ENCODE measurements around the gene STK31.
"Not testable (repeated sequence)": the region's sequence is repeated elsewhere in the genome, so short reads cannot be mapped to it uniquely, and the experiment has no call there.

Gene STK31

DNA sequence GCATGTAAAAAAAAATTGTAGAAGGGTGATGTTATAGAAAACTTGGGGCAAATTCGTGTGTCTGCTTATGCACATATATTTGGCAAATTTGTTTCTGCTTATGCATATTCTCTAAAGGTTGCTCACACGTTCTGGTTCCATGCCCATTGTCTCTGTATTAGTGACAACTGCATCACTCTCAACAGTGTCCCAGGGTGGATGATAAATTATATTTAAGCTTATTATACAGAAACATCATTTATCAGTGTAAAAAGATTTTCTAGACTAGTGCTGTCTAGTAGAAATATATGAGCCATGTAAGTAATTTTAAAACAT is 4.1 kb downstream of the STK31 start:
- no peak for DNase-seq (ENCODE audit: low read depth)

DNA sequence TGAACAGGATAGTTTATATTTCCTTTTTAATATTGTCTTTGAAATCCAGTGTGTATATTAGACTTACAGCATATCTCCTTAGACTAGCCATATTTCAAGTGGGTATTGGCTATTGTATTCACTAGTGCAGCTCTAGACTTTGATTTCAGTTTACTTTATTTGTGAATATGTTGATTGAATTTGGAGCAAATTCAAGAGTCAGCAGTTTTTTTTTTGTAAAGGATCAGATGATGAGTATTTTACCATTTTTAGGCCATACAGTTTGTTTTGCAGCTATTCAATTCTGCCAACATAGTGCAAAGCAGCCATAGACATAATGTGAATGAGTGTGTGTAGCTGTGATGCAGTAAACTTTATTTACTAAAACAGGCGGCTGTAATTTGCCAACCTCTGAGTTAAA is 4.6 kb downstream of the STK31 start:
- DNase-seq (ENCODE audit: low read depth), result no peak

GRCh38 chr7:23715099-23715498 is 5.1 kb downstream of the STK31 start:
- DNase-seq (ENCODE audit: low read depth), result no peak

- DNase-seq (ENCODE audit: low read depth), result no peak
Observed at GRCh38 chr7:23717788-23718187, 7.8 kb downstream of the STK31 start.

- peak; percentile 79 for DNase-seq (ENCODE audit: low read depth)
Observed at GRCh38 chr7:23721456-23721855, 11.4 kb downstream of the STK31 start.

- DNase-seq (ENCODE audit: low read depth), result not testable (repeated sequence)
Observed at GRCh38 chr7:23722587-23723216, 12.7 kb downstream of the STK31 start.

DNA sequence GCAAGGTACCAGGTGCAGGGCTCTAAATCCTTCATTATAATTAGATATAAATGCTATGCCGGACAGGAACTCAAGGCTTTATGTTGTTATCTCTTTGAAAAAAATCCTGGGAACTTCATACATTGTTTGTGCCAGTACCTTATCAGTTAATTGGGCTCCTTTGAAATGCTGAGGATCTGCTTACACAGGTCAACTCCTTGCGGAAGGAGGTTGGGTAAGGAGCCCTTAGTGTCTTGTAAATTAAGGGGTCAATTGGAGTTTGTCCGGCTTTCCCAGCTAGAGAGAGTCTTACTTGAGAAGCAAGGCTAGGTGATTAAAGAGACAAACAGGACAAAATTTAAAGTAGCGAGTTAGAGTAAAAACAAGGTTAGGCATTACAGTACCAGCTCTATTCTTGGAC is 14.1 kb downstream of the STK31 start:
- DNase-seq (ENCODE audit: low read depth), result not testable (repeated sequence)

GRCh38 chr7:23742051-23742450 is 32.0 kb downstream of the STK31 start:
- DNase-seq (ENCODE audit: low read depth), result no peak

- DNase-seq (ENCODE audit: low read depth), result no peak
Observed at GRCh38 chr7:23743226-23743625, 33.2 kb downstream of the STK31 start.

- DNase-seq (ENCODE audit: low read depth), result no peak
Observed at GRCh38 chr7:23746629-23747028, 36.6 kb downstream of the STK31 start.

- no peak for DNase-seq (ENCODE audit: low read depth)
Observed at GRCh38 chr7:23751852-23752251, 41.8 kb downstream of the STK31 start.

- not testable (repeated sequence) for DNase-seq (ENCODE audit: low read depth)
Observed at GRCh38 chr7:23758839-23759238, 48.8 kb downstream of the STK31 start.

DNA sequence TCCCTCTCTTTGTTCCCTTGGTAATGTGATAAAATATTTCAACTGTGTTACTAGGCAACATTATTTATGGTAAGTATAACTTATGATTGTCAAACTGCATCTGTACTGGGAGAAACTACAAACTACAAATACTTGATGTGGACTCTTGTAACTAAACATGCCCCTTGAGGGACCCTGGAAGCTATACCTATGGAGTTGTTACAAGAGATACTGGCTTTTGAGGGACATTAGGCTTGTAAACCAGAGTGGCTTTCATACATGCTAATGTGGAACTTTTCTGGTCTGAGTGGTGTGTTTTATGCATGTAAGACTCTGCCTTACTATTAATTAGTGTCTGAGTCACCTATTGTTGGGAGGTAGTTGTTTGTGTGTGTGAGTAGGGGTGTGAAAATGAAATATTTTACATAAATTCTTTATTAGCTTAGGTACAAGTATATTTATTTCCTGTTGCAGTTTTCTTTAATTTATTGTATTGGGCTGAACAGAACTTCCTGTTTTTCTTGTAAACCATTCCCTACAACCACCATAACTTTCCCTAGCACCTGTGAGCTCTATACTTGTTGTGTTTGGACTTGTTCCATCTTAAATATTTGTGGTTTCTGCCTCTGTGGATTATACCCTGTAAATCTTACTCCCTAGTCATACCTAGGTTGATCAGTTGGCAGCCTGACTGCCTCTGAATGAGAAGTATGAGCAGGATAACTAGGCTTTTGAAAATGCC is 49.8 kb downstream of the STK31 start:
- DNase-seq (ENCODE audit: low read depth), result peak; percentile 76

DNA sequence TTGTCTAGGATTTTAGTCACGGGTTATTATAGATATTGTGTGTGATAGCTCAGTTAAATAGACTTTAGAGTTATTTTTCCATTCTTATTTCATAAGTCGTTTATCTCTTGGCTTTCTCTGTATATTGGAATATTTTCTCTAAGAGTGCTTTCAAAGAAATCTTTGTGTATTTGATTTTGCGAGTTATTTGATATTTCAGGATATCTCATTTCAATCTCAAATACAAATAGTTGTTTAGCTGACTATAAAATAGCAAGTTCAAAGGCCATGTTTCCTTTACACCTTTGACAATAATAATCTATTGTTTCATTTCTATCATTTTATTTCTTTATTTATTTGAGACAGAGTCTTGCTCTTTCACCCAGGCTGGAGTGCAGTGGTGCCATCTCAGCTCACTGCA is 55.9 kb downstream of the STK31 start:
- no peak for DNase-seq (ENCODE audit: low read depth)

DNA sequence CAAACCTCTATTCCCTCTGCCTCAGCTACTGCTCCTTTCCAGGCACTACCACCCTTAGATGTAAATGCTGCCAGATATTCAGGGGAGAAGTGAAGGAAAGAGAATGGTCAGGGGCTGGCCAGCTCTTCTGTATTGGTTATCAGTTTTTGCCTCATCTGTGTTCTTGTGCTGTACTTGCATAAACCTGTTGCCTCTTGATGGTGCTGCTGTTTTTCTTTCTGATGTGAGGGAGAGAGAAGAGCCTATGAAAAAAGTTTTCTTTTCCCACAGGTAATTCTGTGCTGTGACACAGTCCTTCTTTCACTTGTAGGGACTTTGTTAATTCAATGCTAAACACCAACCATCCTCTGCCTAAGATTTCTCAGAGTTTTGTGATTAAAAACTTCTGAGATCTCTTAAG is 57.5 kb downstream of the STK31 start:
- no peak for DNase-seq (ENCODE audit: low read depth)

GRCh38 chr7:23768022-23768421 is 58.0 kb downstream of the STK31 start:
- DNase-seq (ENCODE audit: low read depth), result no peak

DNA sequence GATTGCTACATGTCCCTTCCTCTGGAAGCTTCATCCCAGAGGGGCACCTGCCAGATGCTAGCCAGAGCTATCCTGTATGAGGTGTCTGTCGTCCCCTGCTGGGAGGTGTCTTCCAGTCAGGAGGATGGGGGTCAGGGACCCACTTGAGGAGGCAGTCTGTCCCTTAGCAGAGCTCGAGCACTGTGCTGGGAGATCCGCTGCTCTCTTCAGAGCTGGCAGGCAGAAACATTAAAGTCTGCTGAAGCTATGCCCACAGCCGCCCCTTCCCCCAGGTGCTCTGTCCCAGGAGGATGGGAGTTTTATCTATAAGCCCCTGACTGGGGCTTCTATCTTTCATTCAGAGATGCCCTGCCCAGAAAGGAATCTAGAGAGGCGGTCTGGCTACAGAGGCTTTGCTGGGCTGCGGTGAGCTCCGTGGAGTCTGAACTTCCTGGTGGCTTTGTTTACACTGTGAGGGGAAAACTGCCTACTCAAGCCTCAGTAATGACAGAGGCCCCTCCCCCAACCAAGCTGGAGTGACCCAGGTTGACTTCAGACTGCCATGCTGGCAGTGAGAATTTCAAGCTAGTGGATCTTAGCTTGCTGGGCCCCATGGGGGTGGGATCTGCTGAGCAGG is 69.3 kb downstream of the STK31 start:
- not testable (repeated sequence) for DNase-seq (ENCODE audit: low read depth)

- no peak for DNase-seq (ENCODE audit: low read depth)
Observed at GRCh38 chr7:23783115-23783514, 73.1 kb downstream of the STK31 start.

DNA sequence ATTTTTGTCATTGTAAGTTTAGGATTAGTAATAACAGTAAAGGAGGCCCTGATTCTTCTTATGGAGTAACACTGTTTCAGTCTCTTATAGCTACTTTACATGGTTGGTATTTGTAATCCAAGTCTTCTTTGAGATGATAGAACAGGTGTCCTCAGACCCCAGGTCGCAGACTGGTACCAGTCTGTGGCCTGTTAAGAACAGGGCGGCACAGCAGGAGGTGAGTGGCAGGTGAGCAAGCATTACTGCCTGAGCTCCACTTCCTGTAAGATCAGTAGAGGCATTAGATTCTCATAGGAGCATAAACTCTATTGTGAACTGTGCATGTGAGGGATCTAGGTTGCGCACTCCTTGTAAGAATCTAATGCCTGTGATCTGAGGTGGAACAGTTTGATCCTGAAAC is 77.3 kb downstream of the STK31 start:
- DNase-seq (ENCODE audit: low read depth), result no peak

GRCh38 chr7:23788843-23789242 is 78.8 kb downstream of the STK31 start:
- no peak for DNase-seq (ENCODE audit: low read depth)

DNA sequence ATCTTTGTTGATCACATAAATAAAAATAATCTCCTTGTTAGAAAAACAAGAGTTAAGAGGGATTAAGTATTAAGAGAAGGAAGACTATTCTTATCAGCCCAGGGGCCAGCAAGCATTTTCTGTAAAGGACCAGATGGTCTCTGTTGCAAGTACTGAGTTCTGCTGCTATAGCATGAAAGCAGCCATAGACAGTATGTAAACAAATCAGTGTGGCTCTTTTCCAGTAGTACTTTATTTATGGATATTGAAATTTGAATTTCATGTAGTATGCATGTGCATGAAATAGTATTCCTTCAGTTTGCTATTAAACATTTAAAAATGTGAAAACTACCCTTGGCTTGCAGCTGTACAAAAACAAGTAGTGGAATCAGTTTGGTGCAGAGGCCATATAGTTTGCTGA is 81.7 kb downstream of the STK31 start:
- DNase-seq (ENCODE audit: low read depth), result peak; percentile 2

GRCh38 chr7:23802720-23803397 is 92.8 kb downstream of the STK31 start:
- no peak for DNase-seq (ENCODE audit: low read depth)

DNA sequence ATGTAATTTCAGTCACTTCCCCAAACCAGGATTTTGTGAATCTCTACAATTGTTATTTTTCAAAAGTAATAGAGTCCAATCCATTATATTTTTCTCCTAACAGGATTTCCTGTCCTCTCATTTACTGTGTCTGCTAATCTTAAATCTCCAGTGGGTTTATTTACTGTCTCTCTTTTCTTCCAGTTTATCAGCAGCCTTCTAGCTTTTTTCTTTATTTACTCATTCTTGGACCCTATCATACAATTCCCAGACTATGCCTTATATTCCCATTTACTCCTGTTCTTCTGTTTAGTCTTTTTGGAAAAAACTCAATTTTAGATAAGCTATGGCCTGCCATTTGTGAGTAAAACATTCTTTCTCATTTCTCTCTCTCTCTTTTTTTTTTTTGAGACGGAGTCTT is 94.7 kb downstream of the STK31 start:
- DNase-seq (ENCODE audit: low read depth), result no peak
